Embryonic facial prominence (tissue), 1 donor: ENCODE results near the gene UBA1.

Experiments used
- DNase-seq: peaks from one replicate; pipeline ENCODE4 v3.0.0-alpha.2; 2016; ENCODE audit errors: extremely low spot score

UBA1 gene

DNA sequence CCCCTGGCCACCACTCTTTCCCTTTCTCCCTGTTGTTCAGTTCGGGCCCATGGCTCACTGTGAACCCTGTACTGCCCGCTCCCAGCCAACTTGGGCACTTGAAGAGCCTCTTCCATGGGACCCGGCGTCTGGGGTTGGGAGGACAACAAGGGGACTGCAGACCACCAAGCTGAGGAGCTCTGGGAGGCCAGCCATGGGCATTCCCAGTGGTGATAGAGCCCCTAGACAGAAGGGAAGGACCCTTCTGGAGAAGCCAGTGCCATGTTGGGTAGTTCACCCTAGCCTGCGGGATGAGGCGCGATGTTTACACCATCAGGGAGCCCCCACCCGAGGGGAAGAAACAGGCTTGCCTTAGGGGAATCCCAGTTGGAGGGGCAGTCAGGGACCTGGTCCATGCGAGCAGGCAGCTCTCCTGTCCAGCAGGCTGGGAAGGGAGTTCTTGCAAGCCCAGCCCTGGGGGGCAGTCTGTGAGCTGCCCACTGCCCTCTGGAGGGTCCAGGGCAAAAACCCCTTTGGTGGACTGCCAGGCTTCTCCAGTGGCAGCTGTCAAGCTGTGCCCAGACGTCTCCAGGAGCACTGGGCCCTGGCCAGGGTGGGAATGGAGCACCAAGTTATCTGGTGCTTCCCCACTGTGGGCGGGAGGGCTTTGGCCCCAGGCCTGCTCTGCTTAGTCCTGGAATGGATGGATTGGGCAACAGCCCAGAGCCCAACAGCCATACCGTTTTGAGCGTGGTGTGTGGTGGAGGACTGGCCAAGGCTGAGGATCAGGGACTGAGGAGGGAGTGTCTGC, 23.7 kb upstream of the UBA1 start:
- no peak for DNase-seq

DNA sequence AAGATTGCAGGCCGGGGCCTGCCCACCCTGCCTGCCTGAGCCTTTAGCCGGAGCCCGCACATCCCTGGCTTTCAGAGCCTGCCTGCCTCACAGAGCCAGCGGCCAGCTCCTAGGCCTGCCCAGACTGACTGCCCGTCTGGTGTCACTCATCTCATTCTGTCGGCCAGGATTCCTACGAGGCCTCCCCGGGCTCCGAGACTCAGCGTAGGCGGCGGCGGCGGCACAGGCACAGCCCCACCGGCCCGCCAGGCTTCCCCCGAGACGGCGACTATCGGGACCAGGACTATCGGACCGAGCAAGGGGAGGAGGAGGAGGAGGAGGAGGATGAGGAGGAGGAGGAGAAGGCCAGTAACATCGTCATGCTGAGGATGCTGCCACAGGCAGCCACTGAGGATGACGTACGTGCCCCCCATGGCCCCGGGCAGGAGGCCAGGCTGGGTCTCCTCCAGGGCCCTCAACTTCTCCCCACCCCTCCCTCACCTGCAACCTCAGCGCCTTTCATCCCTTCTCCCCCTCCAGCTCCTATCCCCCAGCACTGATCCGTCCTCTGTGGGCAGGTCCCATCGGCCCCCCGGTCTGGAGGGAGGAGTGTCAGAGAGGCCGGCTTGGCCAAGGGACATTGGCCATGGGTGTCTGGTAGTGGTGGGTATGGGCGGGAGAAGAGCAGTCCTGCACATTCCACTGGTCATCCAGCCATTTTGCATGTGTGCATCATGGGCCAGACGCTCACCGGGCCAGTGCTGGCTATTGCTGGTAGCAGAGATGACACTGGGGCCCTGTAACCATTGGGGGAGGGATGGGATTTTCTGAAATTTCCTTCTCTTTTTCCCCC, 22.6 kb upstream of the UBA1 start:
- no peak for DNase-seq

DNA sequence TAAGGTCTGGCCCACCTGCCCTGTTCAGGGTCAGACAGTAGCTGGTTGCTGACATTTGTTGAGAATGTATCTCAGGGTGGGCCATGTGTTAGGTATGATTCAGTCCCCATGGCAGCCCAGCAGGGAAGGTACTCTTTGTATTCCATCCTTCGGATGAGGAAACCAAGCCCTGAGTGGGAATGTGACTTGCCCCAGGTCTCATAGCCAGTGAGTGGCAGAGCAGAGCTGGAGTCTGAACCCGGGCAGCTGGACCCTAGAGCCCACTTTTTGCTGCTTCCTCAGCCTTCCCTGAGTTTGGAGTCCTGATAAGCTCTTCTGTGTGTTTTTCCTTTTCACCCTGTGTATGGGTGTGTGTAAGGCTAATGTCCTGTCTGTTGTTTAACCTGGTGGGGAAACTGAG, 21.6 kb upstream of the UBA1 start:
- DNase-seq: no peak

DNA sequence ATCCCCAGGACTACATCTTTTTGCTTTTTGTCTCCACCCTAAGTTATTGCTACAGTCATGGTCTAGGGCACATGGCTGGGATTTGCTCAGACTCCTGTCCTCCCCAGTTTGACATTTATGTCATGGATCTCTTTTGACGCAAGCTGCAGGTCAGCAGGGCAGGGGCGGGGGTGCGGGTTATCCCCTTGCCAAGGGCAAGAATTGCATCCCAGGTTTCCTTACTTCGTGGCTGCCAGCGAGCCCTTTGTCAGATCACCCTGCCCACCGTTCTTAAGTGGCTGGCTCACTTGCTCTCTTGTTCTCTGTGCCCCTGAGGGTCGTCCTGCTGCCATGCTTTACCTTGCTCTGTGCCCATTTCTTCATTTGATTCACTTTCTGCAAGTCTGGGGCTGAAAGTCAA, 21.1 kb upstream of the UBA1 start:
- DNase-seq: no peak

DNA sequence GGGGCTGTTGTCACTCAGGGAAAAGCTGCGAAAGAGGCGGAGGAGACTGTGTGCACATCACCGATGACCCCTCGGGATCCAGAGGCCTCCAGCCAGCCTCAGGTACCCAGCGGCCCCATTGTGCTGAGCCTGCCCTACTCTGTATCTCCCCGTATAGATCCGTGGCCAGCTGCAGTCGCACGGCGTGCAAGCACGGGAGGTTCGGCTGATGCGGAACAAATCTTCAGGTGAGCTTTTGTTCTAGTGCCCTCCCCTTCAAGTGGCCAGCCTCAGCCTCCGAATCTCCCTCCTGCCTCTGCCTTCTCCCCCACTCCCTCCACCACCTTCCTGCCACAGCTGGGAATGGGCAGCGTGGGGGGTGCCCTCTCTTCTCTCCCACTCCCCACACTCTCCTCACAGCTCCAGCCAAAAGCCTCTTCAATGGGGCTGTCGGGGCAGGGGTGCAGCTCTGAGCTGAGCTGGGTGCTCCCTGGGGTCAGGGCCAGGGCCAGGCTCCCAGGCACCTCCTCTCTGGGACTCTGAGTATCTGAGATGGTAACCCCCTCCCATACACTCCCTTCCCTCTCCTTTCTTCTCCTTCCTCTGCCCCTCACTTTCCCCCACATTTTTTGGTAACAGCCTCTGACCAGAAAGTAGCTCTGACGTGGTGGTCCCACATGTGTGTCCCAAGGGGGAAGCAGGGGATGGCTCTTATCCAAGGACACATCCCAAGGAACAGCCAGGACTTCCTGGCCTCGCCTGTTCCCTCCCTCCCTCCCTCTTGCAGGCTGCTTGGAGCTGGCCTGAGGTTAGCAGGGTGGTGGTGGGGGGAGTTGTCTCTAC, 20.4 kb upstream of the UBA1 start:
- DNase-seq: no peak

DNA sequence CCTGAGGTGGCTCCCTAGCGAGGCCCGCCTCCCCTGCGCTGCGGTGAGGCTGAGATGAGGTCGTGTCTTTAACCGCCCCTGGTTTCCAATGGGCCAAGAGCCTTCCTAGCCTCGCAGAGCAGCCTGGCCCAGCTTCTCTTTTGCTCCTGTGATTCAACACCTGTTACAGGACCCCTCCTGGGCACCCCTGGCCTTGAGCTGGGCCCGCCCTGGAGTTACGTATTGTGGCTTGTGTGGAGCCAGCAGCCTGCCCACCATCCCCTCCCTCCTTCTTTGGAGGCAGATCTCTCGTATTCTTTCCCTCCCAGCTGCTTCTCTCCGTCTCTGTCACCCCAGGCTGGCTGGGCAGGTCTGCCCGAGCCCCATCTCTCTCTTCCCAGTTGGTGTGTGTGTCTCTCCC, 19.3 kb upstream of the UBA1 start:
- no peak for DNase-seq

DNA sequence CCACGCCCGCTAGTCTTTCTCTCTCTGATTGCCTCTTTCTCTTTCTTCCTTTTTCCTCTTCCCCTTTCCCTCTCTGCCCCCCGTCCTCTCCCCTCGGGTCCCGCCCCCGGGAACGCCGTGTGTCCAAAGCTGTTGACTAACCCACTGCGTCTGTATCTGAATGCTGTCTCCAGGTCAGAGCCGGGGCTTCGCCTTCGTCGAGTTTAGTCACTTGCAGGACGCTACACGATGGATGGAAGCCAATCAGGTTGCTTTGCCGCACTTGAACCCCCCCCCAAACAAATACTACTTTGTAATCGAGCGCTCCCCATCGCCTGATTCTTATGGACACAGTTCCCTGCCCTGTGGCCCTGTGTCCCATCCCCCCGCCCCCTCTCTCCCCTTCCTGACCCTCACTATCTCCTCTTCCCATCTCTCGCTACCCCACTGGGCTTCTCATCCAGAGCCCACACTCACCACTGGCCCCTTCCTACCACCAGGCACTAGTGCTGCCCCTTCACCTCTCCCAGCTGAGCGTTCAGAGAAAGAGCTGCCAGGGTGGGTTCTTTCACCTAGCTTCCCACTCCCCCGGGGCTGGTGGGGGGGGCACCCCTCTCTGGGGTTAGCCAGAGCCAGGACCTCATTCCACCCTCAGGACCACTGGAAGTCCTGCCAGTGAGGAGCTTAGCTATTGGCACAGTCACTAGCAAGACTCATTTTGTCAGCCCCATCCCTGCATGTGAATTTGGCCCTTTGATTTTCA, 18.6 kb upstream of the UBA1 start:
- DNase-seq: no peak

DNA sequence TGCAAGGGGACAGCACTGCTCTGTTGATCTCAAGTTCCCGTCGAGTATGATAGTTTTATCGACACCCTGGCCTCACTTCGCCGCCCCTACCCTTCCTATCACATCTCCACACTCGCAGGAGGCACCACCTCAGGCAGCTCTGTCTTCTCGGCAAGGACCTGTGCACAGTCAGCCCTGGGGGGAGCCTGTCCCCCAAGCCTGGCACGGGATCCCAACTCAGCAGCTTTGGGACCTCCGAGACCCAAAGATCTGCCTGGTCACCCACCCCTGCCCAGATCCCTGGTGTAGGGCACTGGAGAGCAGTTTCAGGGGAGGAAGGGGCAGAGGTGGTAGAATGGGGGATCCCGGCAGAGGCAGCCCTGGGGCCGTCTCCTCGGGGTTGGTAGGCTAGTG, 18.0 kb upstream of the UBA1 start:
- DNase-seq: no peak

DNA sequence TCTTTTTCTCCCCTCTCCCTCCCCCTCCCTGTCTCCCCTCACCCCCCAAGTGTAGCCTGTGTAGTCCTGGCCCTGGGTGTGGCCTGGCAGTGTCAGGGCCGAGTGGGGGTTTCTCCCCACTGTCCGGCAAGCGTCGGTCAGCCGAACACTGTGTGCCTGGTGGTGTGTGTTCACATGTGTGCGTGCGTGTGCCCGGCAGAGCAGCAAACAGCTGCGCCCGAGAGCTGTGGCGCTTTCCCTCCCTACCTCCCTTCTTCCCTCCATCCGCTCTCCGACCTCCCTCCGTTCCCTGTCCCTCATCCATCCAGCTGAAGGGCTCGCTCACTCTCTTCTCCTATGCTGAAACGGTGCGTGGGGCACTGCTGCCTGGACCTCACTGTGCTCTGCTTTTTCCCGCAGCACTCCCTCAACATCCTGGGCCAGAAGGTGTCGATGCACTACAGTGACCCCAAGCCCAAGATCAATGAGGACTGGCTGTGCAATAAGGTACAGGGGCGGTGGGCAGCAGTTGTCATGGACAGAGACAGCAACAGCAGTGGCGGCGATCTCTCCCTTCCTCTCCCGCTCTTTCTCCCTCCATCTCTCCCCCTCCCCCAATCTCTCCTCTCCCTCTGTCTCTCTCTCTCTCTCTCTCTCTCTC, 17.4 kb upstream of the UBA1 start:
- no peak for DNase-seq

DNA sequence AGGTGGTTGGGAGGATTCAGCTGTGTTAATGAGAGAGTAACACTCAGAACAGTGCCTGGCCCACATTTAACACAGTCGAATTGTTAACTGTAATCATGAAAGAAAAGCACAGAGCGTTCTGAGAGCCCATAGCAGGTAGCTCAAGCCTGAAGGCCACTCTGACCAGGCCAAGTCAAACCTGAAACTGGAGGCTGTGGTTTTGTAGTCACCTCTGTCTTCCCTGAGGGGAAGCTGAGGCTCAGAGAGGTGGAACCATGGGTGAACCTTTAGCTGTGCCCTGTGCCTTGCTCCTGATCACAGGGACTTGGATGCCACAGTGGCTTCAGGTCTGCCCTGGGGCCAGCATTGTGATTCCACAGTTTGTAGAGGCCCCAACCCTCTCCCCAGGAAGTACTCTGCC, 16.6 kb upstream of the UBA1 start:
- DNase-seq: no peak

DNA sequence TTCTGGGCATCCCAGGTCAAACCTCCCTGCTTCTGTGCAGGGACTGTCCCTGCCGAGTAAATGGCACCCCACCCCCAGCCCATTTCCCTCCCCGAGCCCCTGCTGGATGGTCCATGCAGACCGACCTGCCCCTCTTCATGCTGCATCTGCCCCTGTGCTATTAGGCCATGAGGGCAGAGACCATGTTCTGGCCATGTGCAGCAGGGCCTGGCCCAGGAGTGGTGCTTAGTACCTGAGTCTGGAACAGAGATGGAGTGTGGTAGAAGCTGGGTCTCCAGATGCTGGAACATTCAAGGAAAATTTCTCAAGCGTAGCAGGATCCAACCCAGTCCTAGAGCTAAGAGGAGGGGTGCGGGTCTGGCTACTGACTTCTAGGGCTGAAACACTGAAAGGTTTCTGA, 15.3 kb upstream of the UBA1 start:
- no peak for DNase-seq

DNA sequence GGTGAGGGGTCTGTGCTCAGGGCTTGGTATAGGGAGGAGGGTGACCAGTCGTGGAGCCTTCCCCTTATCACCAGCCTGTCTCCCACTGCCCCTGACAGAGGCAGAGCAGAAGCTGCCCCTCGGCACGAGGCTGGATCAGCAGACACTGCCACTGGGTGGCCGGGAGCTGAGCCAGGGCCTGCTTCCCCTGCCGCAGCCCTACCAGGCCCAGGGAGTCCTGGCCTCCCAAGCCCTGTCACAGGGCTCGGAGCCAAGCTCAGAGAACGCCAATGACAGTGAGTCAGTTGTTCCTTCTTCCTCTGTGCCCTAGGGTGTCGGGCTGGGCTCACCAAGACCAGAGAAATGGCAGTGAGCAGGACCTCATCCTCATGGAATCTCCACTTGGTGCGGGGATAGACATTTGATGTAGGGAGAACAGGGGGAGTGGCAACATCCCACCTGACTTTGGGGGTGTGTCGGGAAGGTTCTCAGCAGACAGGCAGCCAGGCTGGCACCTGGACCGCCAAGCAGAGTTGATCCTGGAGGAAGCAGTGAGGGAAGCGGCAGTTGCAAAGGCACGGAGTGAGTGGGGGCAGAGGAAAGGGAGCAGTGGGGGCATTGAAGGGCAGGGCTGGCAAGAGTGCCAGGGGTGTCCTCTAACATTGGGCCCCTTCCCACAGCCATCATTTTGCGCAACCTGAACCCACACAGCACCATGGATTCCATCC, 14.3 kb upstream of the UBA1 start:
- DNase-seq: no peak

DNA sequence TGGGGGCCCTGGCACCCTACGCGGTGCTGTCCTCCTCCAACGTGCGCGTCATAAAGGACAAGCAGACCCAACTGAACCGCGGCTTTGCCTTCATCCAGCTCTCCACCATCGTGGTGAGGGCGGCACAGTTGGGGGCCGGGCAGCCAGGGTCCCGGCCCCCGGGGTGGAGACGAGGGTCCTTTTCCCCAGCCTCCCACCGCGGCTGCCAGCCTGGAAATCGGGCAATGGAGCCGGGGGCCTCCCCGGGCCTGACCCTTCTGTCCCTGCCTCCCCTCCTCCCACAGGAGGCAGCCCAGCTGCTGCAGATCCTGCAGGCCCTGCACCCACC, 13.7 kb upstream of the UBA1 start:
- no peak for DNase-seq

DNA sequence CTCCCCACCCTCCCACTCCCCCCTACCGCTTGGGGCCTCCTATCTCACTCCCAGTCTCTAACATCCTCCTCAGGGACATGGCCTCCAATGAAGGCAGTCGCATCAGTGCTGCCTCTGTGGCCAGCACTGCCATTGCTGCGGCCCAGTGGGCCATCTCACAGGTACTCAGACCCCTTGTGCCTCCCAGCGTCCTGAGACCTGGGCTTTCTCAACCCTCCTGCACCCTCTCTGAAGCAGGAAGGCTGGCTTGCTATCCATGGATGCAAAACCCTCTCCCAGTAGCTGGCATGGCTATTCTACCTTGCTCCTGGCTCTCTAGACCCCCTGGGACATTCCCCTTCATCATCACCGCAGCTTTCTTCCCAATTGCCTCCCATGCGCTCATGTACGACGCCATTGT, 13.3 kb upstream of the UBA1 start:
- no peak for DNase-seq

DNA sequence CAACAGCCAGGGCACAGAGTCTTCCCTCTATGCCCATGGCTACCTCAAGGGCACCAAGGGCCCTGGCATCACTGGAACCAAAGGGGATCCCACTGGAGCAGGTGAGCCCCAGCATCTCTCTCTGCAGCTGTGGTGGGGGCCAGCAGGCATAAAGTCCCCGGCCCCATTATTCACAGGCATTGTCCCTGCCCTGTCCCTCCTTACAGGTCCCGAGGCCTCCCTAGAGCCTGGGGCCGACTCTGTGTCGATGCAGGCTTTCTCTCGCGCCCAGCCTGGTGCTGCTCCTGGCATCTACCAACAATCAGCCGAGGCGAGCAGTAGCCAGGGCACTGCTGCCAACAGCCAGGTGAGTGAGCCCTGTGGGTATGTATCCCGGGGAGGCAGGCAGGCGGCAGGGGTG, 12.3 kb upstream of the UBA1 start:
- DNase-seq: no peak

DNA sequence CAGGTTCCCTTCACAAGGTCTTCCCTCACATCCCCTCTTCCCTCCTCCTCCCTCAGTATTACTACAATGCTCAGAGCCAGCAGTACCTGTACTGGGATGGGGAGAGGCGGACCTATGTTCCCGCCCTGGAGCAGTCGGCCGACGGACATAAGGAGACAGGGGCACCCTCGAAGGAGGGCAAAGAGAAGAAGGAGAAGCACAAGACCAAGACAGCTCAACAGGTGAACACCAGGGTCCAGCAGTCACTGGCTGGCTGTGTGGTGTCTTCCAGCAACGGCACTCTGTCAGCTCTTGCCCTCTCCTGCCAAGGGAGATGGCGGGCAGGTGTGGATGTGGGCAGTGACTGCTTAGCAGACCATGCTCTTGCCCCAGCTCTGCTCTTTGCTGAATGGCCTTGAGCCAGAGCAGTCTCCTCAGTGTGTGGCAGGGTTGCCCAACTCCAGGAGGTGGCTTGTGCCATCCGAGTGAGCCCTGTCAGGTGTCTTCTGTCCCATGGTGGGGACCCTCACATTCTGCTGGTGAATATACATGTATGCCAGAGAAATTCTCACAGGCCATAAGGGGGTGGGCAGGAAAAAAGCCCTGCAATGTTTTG, 11.4 kb upstream of the UBA1 start:
- no peak for DNase-seq

DNA sequence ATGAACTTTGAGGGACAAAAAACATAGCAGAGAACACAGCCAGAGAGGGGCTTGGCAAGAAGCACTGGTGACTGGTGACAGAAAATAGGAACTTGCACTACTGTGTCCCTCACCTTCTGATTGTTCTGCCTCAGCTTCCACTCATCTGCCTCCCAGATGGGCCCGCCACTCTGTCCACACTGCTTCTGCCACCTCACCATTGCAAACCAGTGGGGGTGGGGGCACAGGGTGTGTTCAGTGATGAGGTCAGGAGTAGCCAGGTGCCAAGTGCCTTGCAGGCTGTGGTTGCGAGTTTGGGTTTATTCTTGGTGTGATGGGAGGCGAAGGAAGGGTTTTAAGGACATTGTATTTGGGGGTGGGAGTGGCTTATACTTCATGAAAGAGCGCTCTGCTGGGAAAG, 9.1 kb upstream of the UBA1 start:
- DNase-seq: no peak

DNA sequence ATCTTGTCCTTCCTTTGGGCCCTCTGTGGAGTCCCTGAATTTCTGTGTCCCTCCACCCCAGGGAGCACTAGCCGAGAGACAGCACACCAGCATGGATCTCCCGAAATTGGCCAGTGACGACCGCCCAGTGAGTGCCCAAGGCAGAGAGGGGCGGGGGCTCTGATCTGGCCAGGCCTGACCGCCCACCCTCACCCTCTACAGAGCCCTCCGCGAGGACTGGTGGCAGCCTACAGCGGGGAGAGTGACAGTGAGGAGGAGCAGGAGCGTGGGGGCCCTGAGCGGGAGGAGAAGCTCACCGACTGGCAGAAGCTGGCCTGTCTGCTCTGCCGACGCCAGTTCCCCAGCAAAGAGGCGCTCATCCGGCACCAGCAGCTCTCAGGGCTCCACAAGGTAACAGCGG, 8.4 kb upstream of the UBA1 start:
- no peak for DNase-seq

DNA sequence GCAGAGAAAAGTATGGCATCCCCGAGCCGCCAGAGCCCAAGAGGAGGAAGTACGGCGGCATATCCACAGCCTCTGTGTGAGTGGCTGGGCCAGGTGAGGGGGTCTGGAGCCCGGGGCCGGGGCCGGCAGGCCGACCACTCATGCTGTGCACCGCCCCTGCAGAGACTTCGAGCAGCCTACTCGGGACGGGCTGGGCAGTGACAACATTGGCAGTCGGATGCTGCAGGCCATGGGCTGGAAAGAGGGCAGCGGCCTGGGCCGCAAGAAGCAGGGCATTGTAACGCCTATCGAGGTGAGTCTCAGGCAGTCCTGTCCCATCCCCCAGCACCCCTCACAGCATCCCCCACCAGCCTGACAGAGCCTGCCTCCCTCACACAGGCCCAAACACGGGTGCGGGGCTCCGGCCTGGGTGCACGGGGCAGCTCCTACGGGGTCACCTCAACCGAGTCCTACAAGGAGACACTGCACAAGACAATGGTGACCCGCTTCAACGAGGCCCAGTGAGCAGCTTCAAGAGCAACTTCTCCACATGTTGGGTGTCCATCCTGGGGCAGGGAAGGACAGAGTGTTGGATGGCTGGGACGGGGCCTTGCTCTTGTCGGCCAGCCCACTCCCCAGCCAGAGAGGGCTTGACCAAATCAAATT, 7.4 kb upstream of the UBA1 start:
- DNase-seq: no peak

DNA sequence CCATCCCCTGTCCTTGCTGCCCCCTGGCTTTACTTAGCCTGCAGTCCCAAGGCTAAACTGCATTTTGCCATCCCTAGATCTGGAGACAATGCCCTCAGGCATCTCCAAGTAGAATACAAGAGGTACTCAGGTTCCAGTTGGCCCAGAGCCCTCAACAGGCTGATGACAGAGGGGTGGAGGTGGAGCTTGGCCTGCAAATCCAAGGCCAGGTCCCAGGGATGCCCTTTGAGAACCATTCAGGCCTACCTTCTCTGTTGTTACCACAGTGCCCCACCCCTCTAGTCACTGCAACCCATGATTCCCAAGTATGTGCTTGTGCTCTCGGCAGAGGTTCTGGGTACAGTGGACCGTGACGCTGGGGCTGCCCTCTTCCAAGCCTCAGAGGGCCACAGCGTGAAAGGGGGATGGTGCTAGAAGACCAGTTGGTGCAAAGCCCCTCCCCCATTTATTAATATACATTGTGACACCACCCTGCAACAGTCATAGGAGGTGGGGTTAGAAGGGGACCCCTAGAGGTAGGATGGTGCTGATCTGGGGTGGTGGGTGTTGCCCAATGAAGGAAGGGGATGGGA, 6.4 kb upstream of the UBA1 start:
- DNase-seq: no peak
